ENCODE data around the gene NINJ1. TPM values are rescaled to one million over a fixed set of nuclear protein-coding genes. Genes with fewer than 3 reads are reported as not detected.

The NINJ1 gene
- total and polyA plus RNA-seq, 2 of the 13 experiments (the other 11 are each of a cell fraction or from before 2014, with no cell fraction given) = 81.2 to 92.1 TPM

- TF ChIP-seq, protein P1, sequence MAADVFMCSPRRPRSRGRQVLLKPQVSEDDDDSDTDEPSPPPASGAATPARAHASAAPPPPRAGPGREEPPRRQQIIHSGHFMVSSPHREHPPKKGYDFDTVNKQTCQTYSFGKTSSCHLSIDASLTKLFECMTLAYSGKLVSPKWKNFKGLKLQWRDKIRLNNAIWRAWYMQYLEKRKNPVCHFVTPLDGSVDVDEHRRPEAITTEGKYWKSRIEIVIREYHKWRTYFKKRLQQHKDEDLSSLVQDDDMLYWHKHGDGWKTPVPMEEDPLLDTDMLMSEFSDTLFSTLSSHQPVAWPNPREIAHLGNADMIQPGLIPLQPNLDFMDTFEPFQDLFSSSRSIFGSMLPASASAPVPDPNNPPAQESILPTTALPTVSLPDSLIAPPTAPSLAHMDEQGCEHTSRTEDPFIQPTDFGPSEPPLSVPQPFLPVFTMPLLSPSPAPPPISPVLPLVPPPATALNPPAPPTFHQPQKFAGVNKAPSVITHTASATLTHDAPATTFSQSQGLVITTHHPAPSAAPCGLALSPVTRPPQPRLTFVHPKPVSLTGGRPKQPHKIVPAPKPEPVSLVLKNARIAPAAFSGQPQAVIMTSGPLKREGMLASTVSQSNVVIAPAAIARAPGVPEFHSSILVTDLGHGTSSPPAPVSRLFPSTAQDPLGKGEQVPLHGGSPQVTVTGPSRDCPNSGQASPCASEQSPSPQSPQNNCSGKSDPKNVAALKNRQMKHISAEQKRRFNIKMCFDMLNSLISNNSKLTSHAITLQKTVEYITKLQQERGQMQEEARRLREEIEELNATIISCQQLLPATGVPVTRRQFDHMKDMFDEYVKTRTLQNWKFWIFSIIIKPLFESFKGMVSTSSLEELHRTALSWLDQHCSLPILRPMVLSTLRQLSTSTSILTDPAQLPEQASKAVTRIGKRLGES (CRISPR knock-in tag; IDR thresholded peaks at IDR 0.05; ENCODE audit: borderline replicate concordance) = no peak
- TF ChIP-seq PHF21A (CRISPR knock-in tag; IDR thresholded peaks at IDR 0.05) (peak; percentile 63; the same call in 1 of the 2 replicates), ZNF337 (CRISPR knock-in tag; IDR thresholded peaks at IDR 0.05; ENCODE audit: borderline replicate concordance, low read depth) (no peak), ZNF670 (CRISPR knock-in tag; IDR thresholded peaks at IDR 0.05; ENCODE audit: borderline replicate concordance) (no peak), CBFB (CRISPR knock-in tag; IDR thresholded peaks at IDR 0.05) (no peak), RELA (CRISPR knock-in tag; IDR thresholded peaks at IDR 0.05) (0 out of 2 replicates have a peak, but pooled peaks have one; percentile 18), TRAFD1 (CRISPR knock-in tag; IDR thresholded peaks at IDR 0.05; ENCODE audit: borderline replicate concordance) (no peak), ZNF691 (CRISPR knock-in tag; IDR thresholded peaks at IDR 0.05; ENCODE audit: borderline replicate concordance, low read depth) (no peak), AKAP8 (CRISPR knock-in tag; IDR thresholded peaks at IDR 0.05) (no peak), UBTF (CRISPR knock-in tag; IDR thresholded peaks at IDR 0.05) (peak; percentile 41; the same call in 1 of the 2 replicates), YY1 (IDR thresholded peaks at IDR 0.05; ENCODE audit: insufficient read depth, insufficient replicate concordance, low read depth, low read length) (peak; percentile 48), GTF2F1 (IDR thresholded peaks at IDR 0.05; ENCODE audit: low read length) (no peak), EEA1 (CRISPR knock-in tag; IDR thresholded peaks at IDR 0.05; ENCODE audit: borderline replicate concordance) (no peak), ZNF546 (CRISPR knock-in tag; conservative IDR thresholded peaks at IDR 0.05) (0 out of 2 replicates have a peak, but pooled peaks have one; percentile 77), ZNF776 (CRISPR knock-in tag; IDR thresholded peaks at IDR 0.05) (no peak), ZNF792 (CRISPR knock-in tag; IDR thresholded peaks at IDR 0.05) (peak; percentile 22; the same call in 1 of the 2 replicates), ZGPAT (CRISPR knock-in tag; IDR thresholded peaks at IDR 0.05) (peak; percentile 53; the same call in 1 of the 2 replicates), ZNF441 (CRISPR knock-in tag; IDR thresholded peaks at IDR 0.05; ENCODE audit: borderline replicate concordance) (peak; percentile 91)
Observed at GRCh38 chr9:93095205-93096130, 38.6 kb downstream of the NINJ1 start (continued).
